Activated gamma-delta T cell treated with Interleukin-2 at 50 U/mL for 16 hours (primary cell): ENCODE results near the gene ANGPTL5.
"Not testable (repeated sequence)": the region's sequence is repeated elsewhere in the genome, so short reads cannot be mapped to it uniquely, and the experiment has no call there.

Experiments used
- DNase-seq: peaks from one replicate; pipeline ENCODE4 v3.0.0-alpha.2; 2020

ANGPTL5 gene

GRCh38 chr11:101885631-101886030 is 30.7 kb downstream of the ANGPTL5 start:
- DNase-seq: no peak

- DNase-seq: no peak
Measured at GRCh38 chr11:101881586-101881985, 34.7 kb downstream of the ANGPTL5 start.

GRCh38 chr11:101880222-101880621 is 36.1 kb downstream of the ANGPTL5 start:
- DNase-seq: no peak

- no peak for DNase-seq
Measured at GRCh38 chr11:101872171-101872882, 44.0 kb downstream of the ANGPTL5 start.

- DNase-seq: no peak
Measured at GRCh38 chr11:101870510-101870909, 45.8 kb downstream of the ANGPTL5 start.

- no peak for DNase-seq
Measured at GRCh38 chr11:101867951-101868350, 48.4 kb downstream of the ANGPTL5 start.

GRCh38 chr11:101866619-101867491 is 49.5 kb downstream of the ANGPTL5 start:
- DNase-seq: no peak

GRCh38 chr11:101864098-101864497 is 52.2 kb downstream of the ANGPTL5 start:
- no peak for DNase-seq

- no peak for DNase-seq
Measured at GRCh38 chr11:101863361-101863760, 53.0 kb downstream of the ANGPTL5 start.

GRCh38 chr11:101862391-101863233 is 53.7 kb downstream of the ANGPTL5 start:
- no peak for DNase-seq

GRCh38 chr11:101860696-101861427 is 55.5 kb downstream of the ANGPTL5 start:
- DNase-seq: peak; percentile 3

GRCh38 chr11:101852260-101852659 is 64.1 kb downstream of the ANGPTL5 start:
- not testable (repeated sequence) for DNase-seq

GRCh38 chr11:101848262-101848661 is 68.1 kb downstream of the ANGPTL5 start:
- DNase-seq: no peak

GRCh38 chr11:101844608-101845007 is 71.7 kb downstream of the ANGPTL5 start:
- DNase-seq: no peak

- DNase-seq: no peak
Measured at GRCh38 chr11:101840704-101841103, 75.6 kb downstream of the ANGPTL5 start.
